HUES48 (cell line): ENCODE data around the gene HDAC11.

ENCODE experiments used
- H3K27ac ChIP-seq: one replicate; pipeline ENCODE4 v1.7.0; 2013; ENCODE audit warnings: low read depth, low read length, inconsistent platforms
- H3K27me3 ChIP-seq: 2 replicates; pipeline ENCODE4 v1.6.1; 2013; ENCODE audit warnings: mild to moderate bottlenecking, low read length; ENCODE audit not compliant: control insufficient read depth, insufficient read depth
- H3K36me3 ChIP-seq: 2 replicates; pipeline ENCODE4 v1.6.1; 2013; ENCODE audit warnings: low read length; ENCODE audit not compliant: control insufficient read depth, insufficient read depth
- H3K4me1 ChIP-seq: 2 replicates; pipeline ENCODE4 v1.6.1; 2013; ENCODE audit warnings: mild to moderate bottlenecking, low read length; ENCODE audit not compliant: control insufficient read depth, insufficient read depth
- H3K4me3 ChIP-seq: 2 replicates; pipeline ENCODE4 v1.5.1; 2013; ENCODE audit warnings: mild to moderate bottlenecking, low read depth, low read length
- H3K9ac ChIP-seq: 2 replicates; pipeline ENCODE4 v1.6.1; 2013; ENCODE audit warnings: mild to moderate bottlenecking, low read depth, low read length, moderate library complexity
- H3K9me3 ChIP-seq: 2 replicates; pipeline ENCODE4 v1.6.1; 2013; ENCODE audit warnings: low read length; ENCODE audit not compliant: control insufficient read depth, insufficient read depth

HDAC11 gene

DNA sequence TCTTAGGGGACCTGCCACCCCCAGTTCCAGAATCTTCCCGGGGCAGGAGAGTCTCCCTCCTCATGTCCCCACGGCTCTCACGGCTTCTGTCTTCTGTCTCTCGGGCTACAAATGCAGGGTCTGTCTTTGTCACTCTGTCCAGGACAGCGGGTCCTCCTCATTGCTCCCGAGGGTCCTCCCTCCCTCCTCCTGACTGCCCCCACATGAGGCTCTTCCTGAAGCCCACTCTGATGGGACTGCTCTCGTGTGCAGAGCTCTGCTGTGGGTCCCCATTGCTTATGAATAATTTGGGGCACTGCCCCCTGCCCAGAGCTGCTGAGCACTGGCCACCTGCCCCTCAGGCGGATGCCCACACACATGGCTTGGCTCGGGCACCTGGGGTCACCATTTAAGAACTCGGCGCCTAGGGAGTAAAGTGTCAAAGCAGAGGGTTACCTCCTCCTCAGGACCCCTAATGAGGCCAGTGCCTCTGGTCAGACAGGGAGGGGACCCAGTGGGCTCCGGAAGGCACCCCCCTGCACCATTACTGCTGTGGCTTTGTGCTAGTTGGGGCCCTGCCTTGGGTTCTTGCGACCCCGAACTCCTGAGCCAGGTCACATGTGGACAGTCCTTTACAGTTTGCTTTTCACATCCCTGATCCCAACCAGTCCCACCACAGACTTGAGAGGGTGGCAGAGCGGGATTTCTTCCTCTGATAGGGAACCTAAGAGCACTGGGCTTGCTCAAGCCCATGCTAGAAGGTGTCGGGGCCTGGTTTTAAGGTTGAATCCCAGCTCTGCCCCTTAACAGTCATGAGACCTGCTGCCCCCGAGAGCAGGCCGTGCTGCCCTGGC is 22.1 kb downstream of the HDAC11 start:
- H3K9ac ChIP-seq = no peak overlapping the region

DNA sequence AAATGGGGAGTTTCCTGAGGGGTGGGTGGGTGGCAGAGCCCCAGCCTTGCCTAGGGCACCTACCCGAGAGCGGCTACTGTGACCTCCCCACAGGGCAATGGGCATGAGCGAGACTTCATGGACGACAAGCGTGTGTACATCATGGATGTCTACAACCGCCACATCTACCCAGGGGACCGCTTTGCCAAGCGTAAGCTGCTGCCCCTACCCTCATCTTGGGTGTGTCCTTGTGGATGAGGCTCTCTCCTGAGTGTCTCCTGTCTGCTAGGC is 22.6 kb downstream of the HDAC11 start:
- Histone ChIP-seq H3K4me1 (no peaks in the 10 kb centered on the region), H3K9me3 (no peaks in the 10 kb centered on the region), H3K36me3 (no peaks in the 10 kb centered on the region), H3K27ac (no peak overlapping the region), H3K4me3 (no peak overlapping the region), H3K27me3 (no peaks in the 10 kb centered on the region), H3K9ac (no peak overlapping the region)

More for the DNA sequence above, 22.1 kb downstream of the HDAC11 start:
- Histone ChIP-seq H3K27ac (no peak overlapping the region), H3K36me3 (no peaks in the 10 kb centered on the region), H3K4me1 (no peaks in the 10 kb centered on the region), H3K27me3 (no peaks in the 10 kb centered on the region), H3K9me3 (no peaks in the 10 kb centered on the region), H3K4me3 (no peak overlapping the region)

DNA sequence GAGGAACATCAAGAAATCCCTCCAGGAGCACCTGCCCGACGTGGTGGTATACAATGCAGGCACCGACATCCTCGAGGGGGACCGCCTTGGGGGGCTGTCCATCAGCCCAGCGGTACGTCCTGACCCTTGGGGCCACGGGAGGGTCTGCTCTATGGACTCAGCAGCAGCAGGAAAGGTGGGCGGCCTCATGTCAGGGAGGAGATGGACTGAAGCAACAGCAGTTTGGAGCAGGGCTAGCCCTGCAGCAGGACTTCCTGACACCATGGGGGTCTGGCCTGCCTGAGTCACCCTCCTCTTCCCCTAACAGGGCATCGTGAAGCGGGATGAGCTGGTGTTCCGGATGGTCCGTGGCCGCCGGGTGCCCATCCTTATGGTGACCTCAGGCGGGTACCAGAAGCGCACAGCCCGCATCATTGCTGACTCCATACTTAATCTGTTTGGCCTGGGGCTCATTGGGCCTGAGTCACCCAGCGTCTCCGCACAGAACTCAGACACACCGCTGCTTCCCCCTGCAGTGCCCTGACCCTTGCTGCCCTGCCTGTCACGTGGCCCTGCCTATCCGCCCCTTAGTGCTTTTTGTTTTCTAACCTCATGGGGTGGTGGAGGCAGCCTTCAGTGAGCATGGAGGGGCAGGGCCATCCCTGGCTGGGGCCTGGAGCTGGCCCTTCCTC is 24.2 kb downstream of the HDAC11 start:
- Histone ChIP-seq H3K9ac (no peak overlapping the region), H3K4me1 (no peaks in the 10 kb centered on the region), H3K27ac (no peak overlapping the region), H3K36me3 (no peaks in the 10 kb centered on the region), H3K27me3 (no peaks in the 10 kb centered on the region), H3K9me3 (no peaks in the 10 kb centered on the region), H3K4me3 (no peak overlapping the region)

DNA sequence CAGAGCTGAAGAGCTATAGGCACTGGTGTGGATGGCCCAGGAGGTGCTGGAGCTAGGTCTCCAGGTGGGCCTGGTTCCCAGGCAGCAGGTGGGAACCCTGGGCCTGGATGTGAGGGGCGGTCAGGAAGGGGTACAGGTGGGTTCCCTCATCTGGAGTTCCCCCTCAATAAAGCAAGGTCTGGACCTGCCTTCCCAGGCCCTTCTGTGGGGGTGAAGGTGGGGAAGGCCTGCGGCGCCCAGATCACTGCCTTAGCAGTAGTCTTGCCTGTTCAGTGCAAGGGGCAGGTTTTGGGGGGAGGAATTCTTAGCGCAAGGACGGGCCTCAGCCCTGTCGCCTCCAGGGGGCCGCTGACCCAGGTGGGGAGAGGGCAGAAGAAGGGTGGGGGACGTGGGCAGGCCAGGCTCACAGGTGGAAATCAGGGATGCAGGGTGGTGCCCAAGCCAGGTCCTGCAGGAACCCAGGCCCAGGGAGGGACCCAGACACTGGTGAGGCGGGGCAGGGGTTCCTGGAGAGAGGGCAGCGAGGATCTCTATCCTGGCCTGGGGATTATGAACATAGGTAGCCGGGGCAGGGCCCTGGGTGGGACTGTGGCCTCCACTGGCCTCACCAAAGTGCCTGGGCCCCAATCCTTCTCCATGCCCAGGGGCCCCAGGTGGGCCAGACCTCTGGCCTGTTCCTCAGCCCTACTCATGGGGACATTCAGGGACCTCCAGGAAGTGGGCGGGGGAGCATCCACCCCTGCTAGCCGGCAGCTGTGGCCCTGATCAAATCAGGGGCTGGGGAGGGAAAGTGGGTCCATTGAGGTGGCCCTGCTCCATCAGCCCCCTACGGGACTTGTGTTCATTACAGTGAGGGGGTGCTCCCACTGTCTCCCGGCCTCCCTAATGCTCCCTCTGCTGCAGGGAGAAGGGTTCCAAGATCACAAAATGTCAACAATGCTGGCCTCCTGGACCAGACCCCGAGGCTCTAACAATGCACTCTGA is 25.3 kb downstream of the HDAC11 start:
- no peaks in the 10 kb centered on the region for H3K9me3 ChIP-seq
- no peaks in the 10 kb centered on the region for H3K36me3 ChIP-seq
- no peak overlapping the region for H3K9ac ChIP-seq
- no peak overlapping the region for H3K27ac ChIP-seq
- H3K4me3 ChIP-seq = no peak overlapping the region
- no peaks in the 10 kb centered on the region for H3K27me3 ChIP-seq
- no peaks in the 10 kb centered on the region for H3K4me1 ChIP-seq

- Histone ChIP-seq H3K36me3 (no peaks in the 10 kb centered on the region), H3K4me1 (no peaks in the 10 kb centered on the region), H3K27me3 (no peaks in the 10 kb centered on the region), H3K9me3 (no peaks in the 10 kb centered on the region), H3K4me3 (no peak overlapping the region), H3K9ac (no peak overlapping the region), H3K27ac (no peak overlapping the region)
Observed at GRCh38 chr3:13506239-13506638, 26.1 kb downstream of the HDAC11 start.

- Histone ChIP-seq H3K36me3 (no peaks in the 10 kb centered on the region), H3K27me3 (no peaks in the 10 kb centered on the region), H3K27ac (no peak overlapping the region), H3K4me1 (no peaks in the 10 kb centered on the region), H3K9me3 (no peaks in the 10 kb centered on the region), H3K9ac (no peak overlapping the region), H3K4me3 (no peak overlapping the region)
Observed at GRCh38 chr3:13506680-13507079, 26.6 kb downstream of the HDAC11 start.

- Histone ChIP-seq H3K9ac (no peak overlapping the region), H3K27ac (no peak overlapping the region), H3K27me3 (no peaks in the 10 kb centered on the region), H3K36me3 (no peaks in the 10 kb centered on the region), H3K4me3 (no peak overlapping the region), H3K4me1 (no peaks in the 10 kb centered on the region), H3K9me3 (no peaks in the 10 kb centered on the region)
Observed at GRCh38 chr3:13507247-13507569, 27.1 kb downstream of the HDAC11 start.

GRCh38 chr3:13507570-13508339 is 27.6 kb downstream of the HDAC11 start:
- no peak overlapping the region for H3K4me3 ChIP-seq
- no peaks in the 10 kb centered on the region for H3K4me1 ChIP-seq
- H3K36me3 ChIP-seq = no peaks in the 10 kb centered on the region
- H3K27ac ChIP-seq = no peak overlapping the region
- no peaks in the 10 kb centered on the region for H3K27me3 ChIP-seq
- H3K9ac ChIP-seq = no peak overlapping the region
- no peaks in the 10 kb centered on the region for H3K9me3 ChIP-seq

GRCh38 chr3:13508496-13508895 is 28.4 kb downstream of the HDAC11 start:
- no peaks in the 10 kb centered on the region for H3K9me3 ChIP-seq
- no peak overlapping the region for H3K4me3 ChIP-seq
- no peak overlapping the region for H3K9ac ChIP-seq
- H3K36me3 ChIP-seq = no peaks in the 10 kb centered on the region
- no peaks in the 10 kb centered on the region for H3K27me3 ChIP-seq
- H3K27ac ChIP-seq = no peak overlapping the region
- H3K4me1 ChIP-seq = no peaks in the 10 kb centered on the region

GRCh38 chr3:13509059-13509815 is 29.1 kb downstream of the HDAC11 start:
- Histone ChIP-seq H3K27ac (no peak overlapping the region), H3K9ac (no peak overlapping the region), H3K9me3 (no peaks in the 10 kb centered on the region), H3K4me1 (no peaks in the 10 kb centered on the region), H3K27me3 (no peaks in the 10 kb centered on the region), H3K4me3 (no peak overlapping the region), H3K36me3 (no peaks in the 10 kb centered on the region)
